Measurements from ENCODE around the gene BEGAIN. TPM values are rescaled to one million over a fixed set of nuclear protein-coding genes. Genes with fewer than 3 reads are reported as not detected.

BEGAIN gene
- total and polyA plus RNA-seq, 2 of the 8 experiments (the other 6 are each of a cell fraction or from before 2014, with no cell fraction given): 2.9 to 3.0 TPM

DNA sequence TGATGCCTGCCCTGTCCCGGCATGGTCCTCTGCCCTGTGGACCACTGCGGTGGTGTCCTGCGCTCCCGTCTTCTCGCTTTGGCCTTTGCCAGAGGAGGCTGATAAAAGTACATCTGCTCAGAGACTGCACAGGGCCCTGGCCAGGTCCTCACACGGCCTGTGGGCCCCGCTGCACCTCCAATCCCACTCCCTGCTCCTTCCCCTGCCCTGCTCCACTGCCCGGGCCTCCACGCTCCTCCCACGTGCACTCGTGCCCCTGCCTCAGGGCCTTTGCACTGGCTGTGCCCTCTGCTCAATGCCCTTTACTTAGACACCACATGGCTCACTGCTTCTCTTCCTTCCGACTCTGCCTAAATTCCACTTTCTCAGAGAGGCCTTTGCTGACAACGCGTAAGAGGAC, 49.3 kb upstream of the BEGAIN start:
- TF ChIP-seq KDM1A (IDR thresholded peaks at IDR 0.05; ENCODE audit: borderline replicate concordance, low read length): peak; percentile 92
- TF ChIP-seq CBX8 (IDR thresholded peaks at IDR 0.05; ENCODE audit: borderline replicate concordance, low read depth, low read length): no peak
- TF ChIP-seq, protein P1, sequence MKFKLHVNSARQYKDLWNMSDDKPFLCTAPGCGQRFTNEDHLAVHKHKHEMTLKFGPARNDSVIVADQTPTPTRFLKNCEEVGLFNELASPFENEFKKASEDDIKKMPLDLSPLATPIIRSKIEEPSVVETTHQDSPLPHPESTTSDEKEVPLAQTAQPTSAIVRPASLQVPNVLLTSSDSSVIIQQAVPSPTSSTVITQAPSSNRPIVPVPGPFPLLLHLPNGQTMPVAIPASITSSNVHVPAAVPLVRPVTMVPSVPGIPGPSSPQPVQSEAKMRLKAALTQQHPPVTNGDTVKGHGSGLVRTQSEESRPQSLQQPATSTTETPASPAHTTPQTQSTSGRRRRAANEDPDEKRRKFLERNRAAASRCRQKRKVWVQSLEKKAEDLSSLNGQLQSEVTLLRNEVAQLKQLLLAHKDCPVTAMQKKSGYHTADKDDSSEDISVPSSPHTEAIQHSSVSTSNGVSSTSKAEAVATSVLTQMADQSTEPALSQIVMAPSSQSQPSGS (IDR thresholded peaks at IDR 0.05; ENCODE audit: low read length): no peak
- TF ChIP-seq SIN3A (conservative IDR thresholded peaks at IDR 0.05 in 1 of 2, IDR thresholded peaks at IDR 0.05 in 1 of 2; ENCODE audit: low read depth in 1 of 2, low read length in 2 of 2): no peak
- no peak for TF ChIP-seq HDAC6 (IDR thresholded peaks at IDR 0.05; ENCODE audit: low read depth, low read length)
- TF ChIP-seq SP4 (IDR thresholded peaks at IDR 0.05; ENCODE audit: low read length): no peak
- Histone ChIP-seq H3K79me1 (ENCODE audit: low read depth, low read length) (no peaks in the 10 kb centered on the region), H3K4me3 (ENCODE audit: extremely low read depth in 1 of 4, insufficient read depth in 2 of 4, low read depth in 3 of 4, low read length in 4 of 4) (no peak overlapping the region), H3K56ac (replicated peaks; ENCODE audit: insufficient read length, low read depth, low read length) (no peak overlapping the region), H4K91ac (replicated peaks; ENCODE audit: insufficient read length, low read length) (no peak overlapping the region), H3K4me1 (replicated peaks in 1 of 4; ENCODE audit: control insufficient read depth in 3 of 4, insufficient read depth in 4 of 4, low read length in 3 of 4) (peaks cover 0 to 10% (median under 1%) of the 10 kb centered on the region in 4 experiments; a peak in 2 of 7 replicates), H3K9ac (replicated peaks in 1 of 4; ENCODE audit: extremely low read depth in 1 of 4, low read depth in 3 of 4, low read length in 3 of 4) (no peak overlapping the region), H3K23me2 (ENCODE audit: low read depth, low read length) (no peaks in the 10 kb centered on the region), H4K20me1 (replicated peaks in 1 of 2; ENCODE audit: control insufficient read depth in 1 of 2, insufficient read depth in 2 of 2, low read length in 2 of 2) (no peaks in the 10 kb centered on the region), H3K9me3 (ENCODE audit: insufficient read depth in 2 of 2, low read depth in 1 of 2, low read length in 1 of 2) (no peaks in the 10 kb centered on the region), H2AFZ (ENCODE audit: low read length) (no peak overlapping the region), H2AK5ac (ENCODE audit: low read depth, low read length) (peak overlapping the region; percentile 75; the same call in 1 of the 2 replicates), H4K5ac (ENCODE audit: insufficient read length, low read depth, low read length) (no peak overlapping the region), H2BK5ac (ENCODE audit: low read depth, low read length) (no peak overlapping the region; the same call in 1 of the 2 replicates), H4K8ac (ENCODE audit: extremely low read depth, insufficient read depth, low read length) (no peak overlapping the region), H2BK15ac (ENCODE audit: low read length) (no peak overlapping the region), H3K79me2 (ENCODE audit: control insufficient read depth in 1 of 2, insufficient read depth in 2 of 2, low read length in 2 of 2) (no peaks in the 10 kb centered on the region), H3K18ac (ENCODE audit: extremely low read depth, low read length) (no peak overlapping the region), H3K27me3 (replicated peaks in 1 of 4; ENCODE audit: control insufficient read depth in 3 of 4, extremely low read depth in 1 of 4, insufficient read depth in 3 of 4, low read length in 3 of 4) (no peaks in the 10 kb centered on the region; a peak in 1 of 7 replicates), H2BK12ac (ENCODE audit: low read depth, low read length) (no peak overlapping the region), H3K14ac (ENCODE audit: insufficient read length) (no peak overlapping the region), H3K27ac (ENCODE audit: low read depth, low read length) (no peak overlapping the region), H3K4ac (replicated peaks; ENCODE audit: insufficient read length, low read depth, low read length) (no peak overlapping the region), H3K23ac (ENCODE audit: insufficient read length) (no peak overlapping the region), H3K36me3 (ENCODE audit: control insufficient read depth in 2 of 4, insufficient read depth in 4 of 4, low read length in 3 of 4) (no peaks in the 10 kb centered on the region), H2BK20ac (ENCODE audit: low read length) (no peak overlapping the region), H2BK120ac (replicated peaks; ENCODE audit: low read depth, low read length) (no peak overlapping the region), H3K4me2 (ENCODE audit: insufficient read depth in 1 of 2, low read depth in 2 of 2, low read length in 2 of 2) (no peak overlapping the region)
- ChIA-PET CTCF (ENCODE audit: partially characterized antibody) (interaction anchor here (0.9 to 5.8 kb wide), 10 partner anchors 10 to 251 kb away, joined by 3 to 28 read pairs (median 6); no protein-coding TSS in a partner anchor), POLR2A (ENCODE audit: partially characterized antibody) (no interaction called here)
- DNase-seq (ENCODE audit: low read depth in 1 of 2, low spot score in 2 of 2) (no peak), FAIRE-seq (no peak)
- WGBS, 2 experiments (ENCODE audit: extremely low coverage in 1 of 2, insufficient coverage in 1 of 2, insufficient read length in 1 of 2, insufficient replicate concordance in 2 of 2, low coverage in 1 of 2, low lambda C conversion rate in 2 of 2, missing lambda C conversion rate in 1 of 2): 94% methylated on average over 13 of the region's 14 CpGs; no CpG with 5 or more reads in 1 of the 2 experiments

Measured in H1 (cell line).